A549 (cell line): ENCODE measurements around the gene GMPR2.

Experiments used
- CTCF ChIP-seq: fragments of >200 bp; sonication (Bioruptor Twin); formaldehyde crosslinking; IDR thresholded peaks from 3 replicates; pipeline ENCODE4 v1.5.1; 2016
- ELK1 ChIP-seq: fragments of 150-350 bp; IDR thresholded peaks from 2 replicates; pipeline ENCODE4 v1.6.1; 2014; ENCODE audit warnings: low read depth, mild to moderate bottlenecking, low read length
- JUNB ChIP-seq: fragments of >200 bp; sonication (Bioruptor Twin); formaldehyde crosslinking; IDR thresholded peaks from 2 replicates; pipeline ENCODE4 v1.6.1; 2016
- RAD21 ChIP-seq, 2 experiments: fragments of >200 bp in 1 of 2; sonication (Bioruptor Twin) in 1 of 2; formaldehyde crosslinking in 1 of 2; IDR thresholded peaks in 1 of 2; conservative IDR thresholded peaks in 1 of 2; 2 replicates in 1 of 2; 3 replicates in 1 of 2; pipeline ENCODE4 v1.6.1; 2012 to 2018; ENCODE audit warnings: inconsistent platforms in 1 of 2
- ZC3H11A ChIP-seq: fragments of 450-650 bp; IDR thresholded peaks from 2 replicates; pipeline ENCODE4 v1.6.1; 2014; ENCODE audit warnings: antibody characterized with exemption, mild to moderate bottlenecking

- TF ChIP-seq CTCF (no peak), ELK1 (no peak), RAD21 (conservative IDR thresholded peaks at IDR 0.05 in 1 of 2, IDR thresholded peaks at IDR 0.05 in 1 of 2) (no peak), JUNB (no peak), ZC3H11A (no peak)
Measured at GRCh38 chr14:24206260-24207103, 26.2 kb upstream of the GMPR2 start.
